Heart left ventricle (tissue), 16 donors: ENCODE results near the gene MEF2D. TPM values are rescaled to one million over a fixed set of nuclear protein-coding genes. Genes with fewer than 3 reads are reported as not detected.

Source experiments
- ATAC-seq, 4 donors: fragments of 200-7000 bp; cut with Tn5 transposase; one replicate each; pipeline ENCODE4 v1.9.1; 2020 to 2022; ENCODE audit warnings: moderate library complexity in 4 of 4, mild to moderate bottlenecking in 3 of 4, moderate number of reproducible peaks in 1 of 4
- DNase-seq, 5 donors: peaks; one replicate each; pipeline ENCODE4 v3.0.0-alpha.2; 2020
- H3K27ac ChIP-seq, 12 donors: fragments of 200-600 bp; sonication (generic) in 4 of 12; one replicate each; pipeline versions ENCODE4 v1.5.0 to v1.8.0; 2016 to 2022; ENCODE audit warnings: mild to moderate bottlenecking in 2 of 12
- H3K27me3 ChIP-seq, 9 donors: fragments of 200-600 bp; sonication (generic) in 2 of 9; one replicate each; pipeline versions ENCODE4 v1.5.1 to v1.8.0; 2016 to 2022; ENCODE audit warnings: mild to moderate bottlenecking in 3 of 9
- H3K36me3 ChIP-seq, 9 donors: fragments of 200-600 bp; sonication (generic) in 2 of 9; one replicate each; pipeline versions ENCODE4 v1.5.0 to v1.8.0; 2018 to 2022; ENCODE audit warnings: mild to moderate bottlenecking in 2 of 9
- H3K4me1 ChIP-seq, 12 donors: fragments of 200-600 bp; sonication (generic) in 4 of 12; one replicate each; pipeline versions ENCODE4 v1.5.0 to v1.8.0; 2016 to 2022; ENCODE audit warnings: mild to moderate bottlenecking in 3 of 12
- H3K4me3 ChIP-seq, 12 donors: fragments of 200-600 bp; sonication (generic) in 4 of 12; one replicate each; pipeline versions ENCODE4 v1.5.0 to v1.8.0; 2017 to 2022; ENCODE audit warnings: mild to moderate bottlenecking in 9 of 12, moderate library complexity in 4 of 12
- H3K9me3 ChIP-seq, 12 donors: fragments of 200-600 bp; sonication (generic) in 4 of 12; one replicate each; pipeline versions ENCODE4 v1.5.0 to v1.8.0; 2016 to 2022; ENCODE audit warnings: mild to moderate bottlenecking in 1 of 12
- POLR2A ChIP-seq, 2 donors: fragments of 450-650 bp; IDR thresholded peaks; one replicate each; pipeline ENCODE4 v1.6.1; 2017; ENCODE audit warnings: antibody characterized with exemption in 2 of 2, mild to moderate bottlenecking in 2 of 2, moderate library complexity in 2 of 2
- WGBS, 4 donors: extraction: QIAGEN DNeasy Blood & Tissue Kit in 2 of 4; methylation state at CpG; one replicate each; pipeline versions ENCODE4 v1.1.5 to v1.1.7; 2013 to 2018; 5-methylcytosine and 5-hydroxymethylcytosine counted together
- intact Hi-C, 10 donors: fragments of 100-400 bp; cut with DNase I; formaldehyde crosslinking; loops; one replicate each; pipeline versions ENCODE4 v1.11.1 to v1.14.2; 2022
- polyA plus RNA-seq, 2 donors: library from polyadenylated mRNA; stranded (reverse); fragments of 200-250 nt; gene quantifications; one replicate each; pipeline ENCODE4 v1.2.3, GENCODE V29; 2013
- total RNA-seq, 9 donors: library from RNA; depleted of rRNA in 2 of 9; stranded (reverse); fragments of >200 nt in 2 of 9; fragmentation: NEBNext Ultra II Directional in 3 of 9; extraction: Animal tissue kit (Norgen Biotek cat#: 25700) in 3 of 9; gene quantifications; one replicate each; pipeline versions ENCODE4 v1.1.0 to v1.2.4, GENCODE V29; 2016 to 2023
- TF ChIP-seq, protein P1 (sequence below), 12 donors: fragments of 200-600 bp; sonication (generic) in 4 of 12; IDR thresholded peaks; one replicate each; pipeline versions ENCODE4 v1.5.0 to v1.8.0; 2018 to 2022; ENCODE audit warnings: antibody characterized with exemption in 12 of 12, mild to moderate bottlenecking in 5 of 12
- donor health status: ischemic (EF 13 %, LVEDD 7.1; RV severe dilation, severe dysfunction).
- donor health status: healthy with polysubstance abuse.
- donor health status: DM: no; HTN: yes; CAD: no.
- donor health status: DM: no; HTN: no; CAD: no.
- donor health status: ischemic (EF 25% LVEDD 6.9; RV normal size, moderate dysfunction).
- donor health status: ischemic (EF 25% LVEDD 5.7; RV mildly dilated, moderate dysfunction).
- donor health status: healthy.
- donor health status: DM: yes; HTN: yes; CAD: no.
- donor health status: ischemic (EF 35%, LVEDD 5.7; RV mildly dilated, moderate dysfunction).
- donor health status: nonischemic (EF 11% LVEDD 7.7; RV severe dilation, severe dysfunction).
- donor health status: DM: yes; HTN: yes; CAD: no.
- donor health status: PGD.
- donor health status: ischemic (EF 29% LVEDD 5.4; RV normal size, mild dysfunction).
- donor health status: nonischemic (EF 23%, LVEDD 6.1; RV moderate dilation, normal function).

MEF2D gene
- total and polyA plus RNA-seq, 11 donors, result 40.5 to 203 (median 92.3) TPM

DNA sequence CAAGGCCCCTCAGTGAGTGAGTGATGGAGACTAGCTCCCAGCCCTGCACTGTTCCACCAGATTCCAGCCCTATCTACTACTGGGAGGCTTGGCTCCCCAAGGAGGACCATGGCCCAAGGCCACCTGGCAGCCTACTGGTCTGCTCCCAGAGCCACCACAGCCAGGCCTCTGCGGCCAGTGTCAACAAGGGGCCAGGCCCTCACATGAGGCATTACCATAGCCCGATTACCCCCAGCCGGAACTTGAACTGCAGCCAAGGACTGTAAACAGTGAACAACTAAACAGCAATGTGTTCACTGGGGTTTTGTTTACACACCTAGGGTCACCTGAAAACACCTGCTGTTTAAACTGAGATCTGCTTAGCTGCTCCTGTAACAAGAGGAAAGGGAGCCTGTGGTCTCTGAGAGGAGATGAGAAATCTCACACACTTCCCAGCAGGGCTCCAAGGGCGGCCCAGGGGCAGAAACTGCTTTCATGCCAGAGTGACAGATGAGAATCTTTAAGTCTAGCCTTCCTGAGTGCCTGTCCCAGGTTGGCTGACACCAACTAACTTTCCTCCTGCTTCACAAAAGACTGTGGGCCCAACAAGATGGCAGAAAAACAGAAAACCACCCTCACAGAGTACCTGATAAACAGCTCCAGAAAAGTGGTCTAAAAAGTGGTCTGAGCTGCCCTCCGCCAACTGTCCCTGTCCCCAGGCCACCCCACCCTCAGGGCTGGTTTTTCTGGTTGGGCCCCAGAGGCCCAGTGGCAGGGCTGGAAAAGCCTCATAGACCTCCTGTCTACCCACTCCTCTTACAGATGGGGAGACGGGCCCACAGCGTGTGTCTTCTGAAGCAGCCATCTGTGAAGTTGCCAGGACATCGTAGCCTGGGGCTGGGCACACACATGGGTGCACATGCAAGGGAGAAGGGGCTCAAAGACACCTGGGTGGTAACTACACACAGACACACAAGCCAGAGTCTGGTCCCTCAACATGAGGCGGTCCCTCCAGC lies 28.8 kb downstream of the MEF2D start:
- peak; percentile 79 to 94 (median 89) for DNase-seq
- no peak for TF ChIP-seq POLR2A (IDR thresholded peaks at IDR 0.05)
- TF ChIP-seq, protein P1, sequence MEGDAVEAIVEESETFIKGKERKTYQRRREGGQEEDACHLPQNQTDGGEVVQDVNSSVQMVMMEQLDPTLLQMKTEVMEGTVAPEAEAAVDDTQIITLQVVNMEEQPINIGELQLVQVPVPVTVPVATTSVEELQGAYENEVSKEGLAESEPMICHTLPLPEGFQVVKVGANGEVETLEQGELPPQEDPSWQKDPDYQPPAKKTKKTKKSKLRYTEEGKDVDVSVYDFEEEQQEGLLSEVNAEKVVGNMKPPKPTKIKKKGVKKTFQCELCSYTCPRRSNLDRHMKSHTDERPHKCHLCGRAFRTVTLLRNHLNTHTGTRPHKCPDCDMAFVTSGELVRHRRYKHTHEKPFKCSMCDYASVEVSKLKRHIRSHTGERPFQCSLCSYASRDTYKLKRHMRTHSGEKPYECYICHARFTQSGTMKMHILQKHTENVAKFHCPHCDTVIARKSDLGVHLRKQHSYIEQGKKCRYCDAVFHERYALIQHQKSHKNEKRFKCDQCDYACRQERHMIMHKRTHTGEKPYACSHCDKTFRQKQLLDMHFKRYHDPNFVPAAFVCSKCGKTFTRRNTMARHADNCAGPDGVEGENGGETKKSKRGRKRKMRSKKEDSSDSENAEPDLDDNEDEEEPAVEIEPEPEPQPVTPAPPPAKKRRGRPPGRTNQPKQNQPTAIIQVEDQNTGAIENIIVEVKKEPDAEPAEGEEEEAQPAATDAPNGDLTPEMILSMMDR (IDR thresholded peaks at IDR 0.05), result no peak
- Histone ChIP-seq H3K27ac (peak overlapping the region; percentile 43 to 89 (median 74)), H3K4me3 (no peak overlapping the region), H3K27me3 (no peaks in the 10 kb centered on the region), H3K4me1 (peaks cover 4 to 88% (median 53%) of the 10 kb centered on the region in 12 donors), H3K36me3 (peaks cover 0 to 100% (median 98%) of the 10 kb centered on the region in 9 donors), H3K9me3 (no peaks in the 10 kb centered on the region)
- ATAC-seq, result peak; percentile 86 to 87 (median 86)
- 65 to 85% (median 71%) methylated on average over 2 to 9 of the region's 9 CpGs for WGBS, 4 donors
- intact Hi-C loops, result no loop called here

DNA sequence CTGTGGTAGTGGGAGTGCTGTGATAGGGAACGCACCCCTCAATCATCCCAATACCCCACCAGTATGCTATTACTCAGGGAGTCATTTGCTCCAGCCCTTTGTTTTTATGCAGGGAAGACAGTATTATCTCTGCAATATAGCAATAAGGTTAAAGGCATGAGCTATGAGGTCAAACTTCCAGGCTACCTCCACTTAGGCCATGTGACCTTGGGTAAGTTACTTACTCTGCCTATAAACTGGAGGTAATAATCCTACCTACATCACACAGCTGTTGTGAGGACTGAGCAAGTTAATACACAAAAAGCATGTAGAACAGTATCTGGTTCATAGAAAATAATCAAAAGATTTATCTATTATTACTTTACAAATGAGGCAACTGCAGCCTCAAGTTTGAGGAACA lies 30.1 kb downstream of the MEF2D start:
- no peaks in the 10 kb centered on the region for H3K27me3 ChIP-seq
- peaks cover 8 to 88% (median 54%) of the 10 kb centered on the region in 12 donors for H3K4me1 ChIP-seq
- H3K4me3 ChIP-seq, result no peak overlapping the region
- TF ChIP-seq, protein P1 (IDR thresholded peaks at IDR 0.05), result no peak
- TF ChIP-seq POLR2A (IDR thresholded peaks at IDR 0.05), result no peak
- no peaks in the 10 kb centered on the region for H3K9me3 ChIP-seq
- H3K36me3 ChIP-seq, result peaks cover 0 to 100% (median 95%) of the 10 kb centered on the region in 9 donors
- peak overlapping the region in 9 of 12 donors; percentile 27 to 89 (median 79) for H3K27ac ChIP-seq
- 87 to 100% (median 95%) methylated on average over 1 of the region's 1 CpG for WGBS, 4 donors
- DNase-seq, result no peak
- no peak for ATAC-seq
- intact Hi-C loops, result no loop called here

DNA sequence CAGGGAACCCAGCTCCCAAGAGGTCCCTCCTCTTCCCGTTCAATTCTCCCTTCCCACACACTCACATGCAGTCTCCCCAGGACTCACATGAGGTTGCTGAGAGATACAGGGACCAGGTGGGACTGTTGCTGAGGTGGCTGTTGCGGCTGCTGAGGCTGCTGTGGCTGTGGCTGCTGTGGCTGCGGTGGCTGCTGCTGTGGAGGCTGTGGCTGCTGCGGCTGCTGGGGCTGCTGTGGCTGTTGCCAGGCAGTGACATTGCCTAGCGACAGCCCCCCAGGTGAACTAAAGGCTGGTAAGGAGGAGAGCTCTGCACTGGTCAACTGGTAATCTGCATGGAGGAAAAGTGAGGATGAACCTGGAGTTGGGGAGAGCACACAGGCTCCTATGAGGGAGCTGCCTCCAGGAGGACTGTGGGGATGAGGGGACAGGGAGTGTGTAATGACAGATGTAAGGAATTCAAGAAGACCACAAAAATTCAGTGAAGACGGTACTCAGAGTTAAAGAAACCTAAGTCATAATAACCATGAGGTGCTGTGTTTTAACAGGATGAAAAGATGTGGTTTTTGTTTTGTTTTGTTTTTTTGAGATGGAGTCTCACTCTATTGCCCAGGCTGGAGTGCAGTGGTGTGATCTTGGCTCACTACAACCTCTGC lies 31.8 kb downstream of the MEF2D start:
- WGBS, 4 donors, result 85 to 91% (median 88%) methylated on average over 6 of the region's 6 CpGs
- H3K9me3 ChIP-seq, result no peaks in the 10 kb centered on the region
- DNase-seq (peak in 1 of 5 donors; percentile 27), ATAC-seq (no peak)
- peaks cover 0 to 94% (median 84%) of the 10 kb centered on the region in 9 donors for H3K36me3 ChIP-seq
- no peaks in the 10 kb centered on the region for H3K27me3 ChIP-seq
- intact Hi-C loops, result loop anchor here in 1 of 10 donors (5.0 kb wide), 1 partner anchor 123 kb away; the partner anchor contains the start of gene NAXE
- TF ChIP-seq, protein P1 (IDR thresholded peaks at IDR 0.05), result no peak
- no peak for TF ChIP-seq POLR2A (IDR thresholded peaks at IDR 0.05)
- no peak overlapping the region for H3K4me3 ChIP-seq
- peak overlapping the region in 3 of 12 donors; percentile 28 to 89 (median 83) for H3K27ac ChIP-seq
- H3K4me1 ChIP-seq, result peaks cover 15 to 91% (median 63%) of the 10 kb centered on the region in 12 donors
